HCT116 (cell line): ENCODE measurements around the gene OXGR1.

Source experiments
- EZH2 ChIP-seq: fragments of 200-600 bp; sonication (generic); IDR thresholded peaks from 2 replicates; pipeline ENCODE4 v1.6.1; 2017; ENCODE audit warnings: antibody characterized with exemption, mixed run types
- TCF7L2 ChIP-seq: IDR thresholded peaks from 2 replicates; pipeline ENCODE4 v1.7.0; 2011; ENCODE audit warnings: borderline replicate concordance, inconsistent platforms; ENCODE audit not compliant: insufficient read depth, insufficient read length; ENCODE audit errors: extremely low read depth
- TF ChIP-seq, protein P1 (sequence below): IDR thresholded peaks from 2 replicates; pipeline ENCODE4 v1.6.1; 2012; ENCODE audit warnings: low read depth
- TF ChIP-seq, protein P2 (sequence below), 3 experiments: fragments of 200-600 bp in 1 of 3; sonication (generic) in 1 of 3; IDR thresholded peaks in 2 of 3; conservative IDR thresholded peaks in 1 of 3; 2 replicates each; pipeline ENCODE4 v1.5.1; 2012 to 2017; ENCODE audit warnings: low read depth in 2 of 3, low read length in 2 of 3, antibody characterized with exemption in 1 of 3, borderline replicate concordance in 1 of 3, control low read depth in 1 of 3, mild to moderate bottlenecking in 1 of 3, mixed read lengths in 1 of 3, mixed run types in 1 of 3, moderate library complexity in 1 of 3; ENCODE audit not compliant: insufficient read depth in 1 of 3

DNA sequence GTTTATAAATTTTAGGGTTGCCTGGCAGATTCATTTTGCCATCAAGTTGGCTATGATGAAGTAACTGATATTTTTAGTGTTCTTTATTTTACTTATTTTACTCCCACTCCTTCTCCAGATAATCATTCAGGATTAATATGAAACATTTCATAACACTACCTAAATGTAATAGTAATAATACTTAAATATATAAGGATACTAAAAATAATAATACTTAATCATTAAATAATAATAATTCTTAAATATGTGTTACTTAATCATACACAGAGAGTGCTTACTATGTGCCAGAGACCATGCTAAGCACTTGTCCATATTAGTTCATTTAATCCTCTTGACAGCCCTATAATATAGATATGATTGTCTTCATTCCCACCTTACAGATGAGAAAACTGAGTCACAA is 23.0 kb upstream of the OXGR1 start:
- TF ChIP-seq, protein P1, sequence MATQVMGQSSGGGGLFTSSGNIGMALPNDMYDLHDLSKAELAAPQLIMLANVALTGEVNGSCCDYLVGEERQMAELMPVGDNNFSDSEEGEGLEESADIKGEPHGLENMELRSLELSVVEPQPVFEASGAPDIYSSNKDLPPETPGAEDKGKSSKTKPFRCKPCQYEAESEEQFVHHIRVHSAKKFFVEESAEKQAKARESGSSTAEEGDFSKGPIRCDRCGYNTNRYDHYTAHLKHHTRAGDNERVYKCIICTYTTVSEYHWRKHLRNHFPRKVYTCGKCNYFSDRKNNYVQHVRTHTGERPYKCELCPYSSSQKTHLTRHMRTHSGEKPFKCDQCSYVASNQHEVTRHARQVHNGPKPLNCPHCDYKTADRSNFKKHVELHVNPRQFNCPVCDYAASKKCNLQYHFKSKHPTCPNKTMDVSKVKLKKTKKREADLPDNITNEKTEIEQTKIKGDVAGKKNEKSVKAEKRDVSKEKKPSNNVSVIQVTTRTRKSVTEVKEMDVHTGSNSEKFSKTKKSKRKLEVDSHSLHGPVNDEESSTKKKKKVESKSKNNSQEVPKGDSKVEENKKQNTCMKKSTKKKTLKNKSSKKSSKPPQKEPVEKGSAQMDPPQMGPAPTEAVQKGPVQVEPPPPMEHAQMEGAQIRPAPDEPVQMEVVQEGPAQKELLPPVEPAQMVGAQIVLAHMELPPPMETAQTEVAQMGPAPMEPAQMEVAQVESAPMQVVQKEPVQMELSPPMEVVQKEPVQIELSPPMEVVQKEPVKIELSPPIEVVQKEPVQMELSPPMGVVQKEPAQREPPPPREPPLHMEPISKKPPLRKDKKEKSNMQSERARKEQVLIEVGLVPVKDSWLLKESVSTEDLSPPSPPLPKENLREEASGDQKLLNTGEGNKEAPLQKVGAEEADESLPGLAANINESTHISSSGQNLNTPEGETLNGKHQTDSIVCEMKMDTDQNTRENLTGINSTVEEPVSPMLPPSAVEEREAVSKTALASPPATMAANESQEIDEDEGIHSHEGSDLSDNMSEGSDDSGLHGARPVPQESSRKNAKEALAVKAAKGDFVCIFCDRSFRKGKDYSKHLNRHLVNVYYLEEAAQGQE, result no peak
- TF ChIP-seq TCF7L2, result no peak
- TF ChIP-seq EZH2, result no peak
- TF ChIP-seq, protein P2, sequence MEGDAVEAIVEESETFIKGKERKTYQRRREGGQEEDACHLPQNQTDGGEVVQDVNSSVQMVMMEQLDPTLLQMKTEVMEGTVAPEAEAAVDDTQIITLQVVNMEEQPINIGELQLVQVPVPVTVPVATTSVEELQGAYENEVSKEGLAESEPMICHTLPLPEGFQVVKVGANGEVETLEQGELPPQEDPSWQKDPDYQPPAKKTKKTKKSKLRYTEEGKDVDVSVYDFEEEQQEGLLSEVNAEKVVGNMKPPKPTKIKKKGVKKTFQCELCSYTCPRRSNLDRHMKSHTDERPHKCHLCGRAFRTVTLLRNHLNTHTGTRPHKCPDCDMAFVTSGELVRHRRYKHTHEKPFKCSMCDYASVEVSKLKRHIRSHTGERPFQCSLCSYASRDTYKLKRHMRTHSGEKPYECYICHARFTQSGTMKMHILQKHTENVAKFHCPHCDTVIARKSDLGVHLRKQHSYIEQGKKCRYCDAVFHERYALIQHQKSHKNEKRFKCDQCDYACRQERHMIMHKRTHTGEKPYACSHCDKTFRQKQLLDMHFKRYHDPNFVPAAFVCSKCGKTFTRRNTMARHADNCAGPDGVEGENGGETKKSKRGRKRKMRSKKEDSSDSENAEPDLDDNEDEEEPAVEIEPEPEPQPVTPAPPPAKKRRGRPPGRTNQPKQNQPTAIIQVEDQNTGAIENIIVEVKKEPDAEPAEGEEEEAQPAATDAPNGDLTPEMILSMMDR (IDR thresholded peaks at IDR 0.05 in 2 of 3, conservative IDR thresholded peaks at IDR 0.05 in 1 of 3; ENCODE audit: borderline replicate concordance in 1 of 3, insufficient read depth in 1 of 3, low read depth in 2 of 3, low read length in 2 of 3), result no peak
